ENCODE data around the gene PCDH12.

PCDH12 gene

GRCh38 chr5:141982626-141983025, 24.6 kb upstream of the PCDH12 start:
- in situ Hi-C loops (cut with MboI; ENCODE audit: low pct_unique_long_range_greater_than_20kb, low sequenced_read_pairs, unreplicated experiment) = no loop called here
- DNase-seq (ENCODE audit: low spot score) = no peak
- TF ChIP-seq CTCF (IDR thresholded peaks at IDR 0.05; ENCODE audit: extremely low read depth, insufficient read depth, missing control alignments) = no peak

GRCh38 chr5:141978389-141978788, 20.4 kb upstream of the PCDH12 start:
- in situ Hi-C loops (cut with MboI; ENCODE audit: low pct_unique_long_range_greater_than_20kb, low sequenced_read_pairs, unreplicated experiment) = no loop called here
- DNase-seq (ENCODE audit: low spot score) = no peak
- no peak for TF ChIP-seq CTCF (IDR thresholded peaks at IDR 0.05; ENCODE audit: extremely low read depth, insufficient read depth, missing control alignments)

- no peak for DNase-seq (ENCODE audit: low spot score)
- in situ Hi-C loops (cut with MboI; ENCODE audit: low pct_unique_long_range_greater_than_20kb, low sequenced_read_pairs, unreplicated experiment) = no loop called here
- no peak for TF ChIP-seq CTCF (IDR thresholded peaks at IDR 0.05; ENCODE audit: extremely low read depth, insufficient read depth, missing control alignments)
Measured at GRCh38 chr5:141976176-141976575, 18.2 kb upstream of the PCDH12 start.

GRCh38 chr5:141973871-141974595, 16.0 kb upstream of the PCDH12 start:
- TF ChIP-seq CTCF (IDR thresholded peaks at IDR 0.05; ENCODE audit: extremely low read depth, insufficient read depth, missing control alignments) = no peak
- in situ Hi-C loops (cut with MboI; ENCODE audit: low pct_unique_long_range_greater_than_20kb, low sequenced_read_pairs, unreplicated experiment) = loop anchor here (25.0 kb wide), 1 partner anchor 287 kb away; the partner anchor contains the start of gene ARAP3
- DNase-seq (ENCODE audit: low spot score) = no peak

GRCh38 chr5:141969783-141970771, 12.1 kb upstream of the PCDH12 start:
- no peak for TF ChIP-seq CTCF (IDR thresholded peaks at IDR 0.05; ENCODE audit: extremely low read depth, insufficient read depth, missing control alignments)
- DNase-seq (ENCODE audit: low spot score) = peak; percentile 73
- in situ Hi-C loops (cut with MboI; ENCODE audit: low pct_unique_long_range_greater_than_20kb, low sequenced_read_pairs, unreplicated experiment) = loop anchor here (25.0 kb wide), 1 partner anchor 283 kb away; the partner anchor contains the start of gene ARAP3

GRCh38 chr5:141968914-141969608, 11.1 kb upstream of the PCDH12 start, which contains the start of gene RNF14:
Gene RNF14, plus strand, starts transcription at chr5:141969105. Its CDS starts 4,484 bp downstream, at chr5:141973589.
- in situ Hi-C loops (cut with MboI; ENCODE audit: low pct_unique_long_range_greater_than_20kb, low sequenced_read_pairs, unreplicated experiment) = loop anchor here (25.0 kb wide), 1 partner anchor 282 kb away; the partner anchor contains the start of gene ARAP3
- DNase-seq (ENCODE audit: low spot score) = peak; percentile 94
- TF ChIP-seq CTCF (IDR thresholded peaks at IDR 0.05; ENCODE audit: extremely low read depth, insufficient read depth, missing control alignments) = peak; percentile 92
